HCT116 (cell line): ENCODE results near the gene COL16A1.

Experiments
- ELF1 ChIP-seq: IDR thresholded peaks from 2 replicates; pipeline ENCODE4 v1.6.1; 2012; ENCODE audit warnings: low read depth, borderline replicate concordance
- EZH2 ChIP-seq: fragments of 200-600 bp; sonication (generic); IDR thresholded peaks from 2 replicates; pipeline ENCODE4 v1.6.1; 2017; ENCODE audit warnings: antibody characterized with exemption, mixed run types
- EZH2phosphoT487 ChIP-seq: fragments of 200-600 bp; IDR thresholded peaks from 2 replicates; pipeline ENCODE4 v1.6.1; 2018; ENCODE audit warnings: antibody characterized with exemption, borderline replicate concordance
- FOSL1 ChIP-seq: IDR thresholded peaks from 2 replicates; pipeline ENCODE4 v1.6.1; 2012; ENCODE audit warnings: low read depth
- POLR2A ChIP-seq: IDR thresholded peaks from 2 replicates; pipeline ENCODE4 v1.7.0; 2011; ENCODE audit warnings: borderline replicate concordance; ENCODE audit not compliant: insufficient read depth, insufficient read length; ENCODE audit errors: extremely low read depth
- POLR2AphosphoS5 ChIP-seq: IDR thresholded peaks from 2 replicates; pipeline ENCODE4 v1.6.1; 2011; ENCODE audit warnings: mild to moderate bottlenecking, low read depth, low read length, moderate library complexity
- SIN3A ChIP-seq: IDR thresholded peaks from 2 replicates; pipeline ENCODE4 v1.6.1; 2012; ENCODE audit warnings: low read depth
- SRF ChIP-seq: IDR thresholded peaks from 2 replicates; pipeline ENCODE4 v1.6.1; 2012; ENCODE audit warnings: low read depth
- TF ChIP-seq, protein P1 (sequence below): IDR thresholded peaks from 2 replicates; pipeline ENCODE4 v1.6.1; 2012
- TF ChIP-seq, protein P2 (sequence below): IDR thresholded peaks from 2 replicates; pipeline ENCODE4 v1.6.1; 2012
- TF ChIP-seq, protein P3 (sequence below), 3 experiments: fragments of 200-600 bp in 1 of 3; sonication (generic) in 1 of 3; IDR thresholded peaks in 2 of 3; conservative IDR thresholded peaks in 1 of 3; 2 replicates each; pipeline ENCODE4 v1.5.1; 2012 to 2017; ENCODE audit warnings: low read depth in 2 of 3, low read length in 2 of 3, antibody characterized with exemption in 1 of 3, borderline replicate concordance in 1 of 3, control low read depth in 1 of 3, mild to moderate bottlenecking in 1 of 3, mixed read lengths in 1 of 3, mixed run types in 1 of 3, moderate library complexity in 1 of 3; ENCODE audit not compliant: insufficient read depth in 1 of 3
- TF ChIP-seq, protein P4 (sequence below): IDR thresholded peaks from 2 replicates; pipeline ENCODE4 v1.6.1; 2012; ENCODE audit warnings: low read depth

DNA sequence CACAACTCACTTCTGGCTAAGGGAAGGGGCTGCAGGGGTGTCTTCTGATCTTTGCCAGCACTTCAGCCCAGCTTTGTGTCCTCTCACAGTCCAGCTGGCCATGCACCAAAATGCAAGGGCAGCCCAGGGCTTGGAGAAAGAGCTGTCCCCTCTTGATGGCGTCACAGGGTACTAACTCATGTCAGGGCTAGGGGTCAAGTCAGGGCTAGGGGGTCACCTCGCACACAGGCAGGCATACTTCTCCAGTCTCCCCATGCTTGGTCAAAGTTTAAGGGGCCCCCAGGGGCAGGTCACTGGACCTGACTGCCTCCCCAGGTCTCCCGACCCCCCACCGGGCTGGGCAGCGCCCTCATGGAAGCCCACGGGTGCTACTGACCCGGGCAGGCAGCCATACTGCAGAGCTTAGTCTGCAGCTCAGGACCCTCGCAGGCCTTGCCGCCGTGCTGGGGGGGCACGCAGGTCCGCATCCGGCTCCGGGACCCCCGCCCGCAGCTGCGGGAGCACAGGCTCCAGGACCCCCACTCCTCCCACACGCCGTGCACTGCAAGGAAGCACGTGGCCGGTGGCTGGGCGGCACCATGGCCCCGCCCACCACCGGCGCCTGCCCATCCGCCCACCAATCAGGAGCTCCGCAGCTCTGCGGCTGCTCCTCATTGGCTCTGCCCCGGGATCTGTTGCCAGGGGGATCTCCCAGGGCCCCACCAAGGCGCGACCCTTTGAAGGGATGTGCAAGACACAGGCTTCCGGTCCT lies 38.8 kb upstream of the COL16A1 start:
- TF ChIP-seq, protein P1, sequence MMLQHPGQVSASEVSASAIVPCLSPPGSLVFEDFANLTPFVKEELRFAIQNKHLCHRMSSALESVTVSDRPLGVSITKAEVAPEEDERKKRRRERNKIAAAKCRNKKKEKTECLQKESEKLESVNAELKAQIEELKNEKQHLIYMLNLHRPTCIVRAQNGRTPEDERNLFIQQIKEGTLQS: no peak
- TF ChIP-seq, protein P2, sequence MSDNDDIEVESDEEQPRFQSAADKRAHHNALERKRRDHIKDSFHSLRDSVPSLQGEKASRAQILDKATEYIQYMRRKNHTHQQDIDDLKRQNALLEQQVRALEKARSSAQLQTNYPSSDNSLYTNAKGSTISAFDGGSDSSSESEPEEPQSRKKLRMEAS: no peak
- TF ChIP-seq FOSL1 (no peak), POLR2A (no peak), EZH2phosphoT487 (no peak), ELF1 (no peak), POLR2AphosphoS5 (no peak), EZH2 (no peak), SIN3A (no peak), SRF (no peak)
- TF ChIP-seq, protein P3, sequence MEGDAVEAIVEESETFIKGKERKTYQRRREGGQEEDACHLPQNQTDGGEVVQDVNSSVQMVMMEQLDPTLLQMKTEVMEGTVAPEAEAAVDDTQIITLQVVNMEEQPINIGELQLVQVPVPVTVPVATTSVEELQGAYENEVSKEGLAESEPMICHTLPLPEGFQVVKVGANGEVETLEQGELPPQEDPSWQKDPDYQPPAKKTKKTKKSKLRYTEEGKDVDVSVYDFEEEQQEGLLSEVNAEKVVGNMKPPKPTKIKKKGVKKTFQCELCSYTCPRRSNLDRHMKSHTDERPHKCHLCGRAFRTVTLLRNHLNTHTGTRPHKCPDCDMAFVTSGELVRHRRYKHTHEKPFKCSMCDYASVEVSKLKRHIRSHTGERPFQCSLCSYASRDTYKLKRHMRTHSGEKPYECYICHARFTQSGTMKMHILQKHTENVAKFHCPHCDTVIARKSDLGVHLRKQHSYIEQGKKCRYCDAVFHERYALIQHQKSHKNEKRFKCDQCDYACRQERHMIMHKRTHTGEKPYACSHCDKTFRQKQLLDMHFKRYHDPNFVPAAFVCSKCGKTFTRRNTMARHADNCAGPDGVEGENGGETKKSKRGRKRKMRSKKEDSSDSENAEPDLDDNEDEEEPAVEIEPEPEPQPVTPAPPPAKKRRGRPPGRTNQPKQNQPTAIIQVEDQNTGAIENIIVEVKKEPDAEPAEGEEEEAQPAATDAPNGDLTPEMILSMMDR (IDR thresholded peaks at IDR 0.05 in 2 of 3, conservative IDR thresholded peaks at IDR 0.05 in 1 of 3; ENCODE audit: borderline replicate concordance in 1 of 3, insufficient read depth in 1 of 3, low read depth in 2 of 3, low read length in 2 of 3): no peak
- TF ChIP-seq, protein P4, sequence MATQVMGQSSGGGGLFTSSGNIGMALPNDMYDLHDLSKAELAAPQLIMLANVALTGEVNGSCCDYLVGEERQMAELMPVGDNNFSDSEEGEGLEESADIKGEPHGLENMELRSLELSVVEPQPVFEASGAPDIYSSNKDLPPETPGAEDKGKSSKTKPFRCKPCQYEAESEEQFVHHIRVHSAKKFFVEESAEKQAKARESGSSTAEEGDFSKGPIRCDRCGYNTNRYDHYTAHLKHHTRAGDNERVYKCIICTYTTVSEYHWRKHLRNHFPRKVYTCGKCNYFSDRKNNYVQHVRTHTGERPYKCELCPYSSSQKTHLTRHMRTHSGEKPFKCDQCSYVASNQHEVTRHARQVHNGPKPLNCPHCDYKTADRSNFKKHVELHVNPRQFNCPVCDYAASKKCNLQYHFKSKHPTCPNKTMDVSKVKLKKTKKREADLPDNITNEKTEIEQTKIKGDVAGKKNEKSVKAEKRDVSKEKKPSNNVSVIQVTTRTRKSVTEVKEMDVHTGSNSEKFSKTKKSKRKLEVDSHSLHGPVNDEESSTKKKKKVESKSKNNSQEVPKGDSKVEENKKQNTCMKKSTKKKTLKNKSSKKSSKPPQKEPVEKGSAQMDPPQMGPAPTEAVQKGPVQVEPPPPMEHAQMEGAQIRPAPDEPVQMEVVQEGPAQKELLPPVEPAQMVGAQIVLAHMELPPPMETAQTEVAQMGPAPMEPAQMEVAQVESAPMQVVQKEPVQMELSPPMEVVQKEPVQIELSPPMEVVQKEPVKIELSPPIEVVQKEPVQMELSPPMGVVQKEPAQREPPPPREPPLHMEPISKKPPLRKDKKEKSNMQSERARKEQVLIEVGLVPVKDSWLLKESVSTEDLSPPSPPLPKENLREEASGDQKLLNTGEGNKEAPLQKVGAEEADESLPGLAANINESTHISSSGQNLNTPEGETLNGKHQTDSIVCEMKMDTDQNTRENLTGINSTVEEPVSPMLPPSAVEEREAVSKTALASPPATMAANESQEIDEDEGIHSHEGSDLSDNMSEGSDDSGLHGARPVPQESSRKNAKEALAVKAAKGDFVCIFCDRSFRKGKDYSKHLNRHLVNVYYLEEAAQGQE: no peak
